Prostate gland (tissue), 2 donors: ENCODE data around the gene IL19. TPM values are rescaled to one million over a fixed set of nuclear protein-coding genes. Genes with fewer than 3 reads are reported as not detected.

ENCODE experiments used
- DNase-seq: peaks from one replicate; pipeline ENCODE4 v3.0.0-alpha.2; 2019; ENCODE audit warnings: low spot score
- H3K27ac ChIP-seq, 2 donors: fragments of 200-600 bp; sonication (generic); 2 replicates each; pipeline ENCODE4 v1.5.1; 2017 to 2019
- H3K27me3 ChIP-seq: fragments of 200-600 bp; sonication (generic); replicated peaks from 2 replicates; pipeline ENCODE4 v1.5.1; 2019; ENCODE audit not compliant: insufficient read depth
- H3K36me3 ChIP-seq, 2 donors: fragments of 200-600 bp; sonication (generic); 1 replicate in 1 of 2; 2 replicates in 1 of 2; pipeline versions ENCODE4 v1.5.1 to v1.8.1; 2017 to 2019
- H3K4me1 ChIP-seq: fragments of 200-600 bp; sonication (generic); replicated peaks from 2 replicates; pipeline ENCODE4 v1.5.1; 2019
- H3K4me3 ChIP-seq, 2 donors: fragments of 200-600 bp; sonication (generic); 2 replicates each; pipeline ENCODE4 v1.5.1; 2017 to 2019
- H3K9me3 ChIP-seq: fragments of 200-600 bp; sonication (generic); 2 replicates; pipeline ENCODE4 v1.5.1; 2017
- POLR2A ChIP-seq: fragments of 450-650 bp; IDR thresholded peaks from one replicate; pipeline ENCODE4 v1.6.1; 2016; ENCODE audit warnings: antibody characterized with exemption, mild to moderate bottlenecking
- POLR2AphosphoS5 ChIP-seq: sonication (generic); formaldehyde crosslinking; IDR thresholded peaks from one replicate; pipeline ENCODE4 v1.6.1; 2017; ENCODE audit warnings: antibody characterized with exemption
- WGBS: methylation state at CpG from one replicate; pipeline ENCODE4 v1.1.5; 2018; 5-methylcytosine and 5-hydroxymethylcytosine counted together
- intact Hi-C: fragments of 100-400 bp; cut with DNase I; formaldehyde crosslinking; loops from one replicate; pipeline ENCODE4 v1.14.2; 2022
- total RNA-seq, 2 donors: library from RNA; depleted of rRNA; stranded (reverse); fragments of >200 nt; gene quantifications; one replicate each; pipeline ENCODE4 v1.1.0, GENCODE V29; 2016
- TF ChIP-seq, protein P1 (sequence below), 4 experiments: fragments of 200-600 bp in 2 of 4; fragments of 450-650 bp in 2 of 4; sonication (generic) in 2 of 4; IDR thresholded peaks; 1 replicate in 3 of 4; 2 replicates in 1 of 4; pipeline ENCODE4 v1.5.1; 2016 to 2019; ENCODE audit warnings: antibody characterized with exemption in 4 of 4, mild to moderate bottlenecking in 2 of 4, moderate library complexity in 2 of 4

The IL19 gene
- total RNA-seq, 2 donors from 2014 or later, result not detected

DNA sequence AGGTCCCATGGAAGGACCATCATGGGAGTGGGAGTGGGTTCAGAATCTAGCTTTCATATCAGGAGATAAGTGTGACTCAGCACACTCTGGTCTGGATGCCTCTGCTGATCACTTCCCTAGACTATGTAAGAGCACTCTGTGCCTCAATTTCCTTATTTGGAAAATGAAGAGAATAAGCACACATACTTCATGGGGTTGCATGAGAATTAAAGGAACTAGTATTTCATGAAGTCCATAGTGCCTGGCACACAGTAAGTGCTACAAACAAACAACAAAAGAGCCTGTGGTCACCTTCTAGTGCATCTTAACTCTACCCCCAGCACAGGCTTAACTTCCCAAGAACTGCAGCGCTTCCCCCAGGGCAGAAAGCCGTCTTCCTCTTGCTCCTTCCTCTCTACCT, 85.3 kb downstream of the IL19 start:
- TF ChIP-seq, protein P1, sequence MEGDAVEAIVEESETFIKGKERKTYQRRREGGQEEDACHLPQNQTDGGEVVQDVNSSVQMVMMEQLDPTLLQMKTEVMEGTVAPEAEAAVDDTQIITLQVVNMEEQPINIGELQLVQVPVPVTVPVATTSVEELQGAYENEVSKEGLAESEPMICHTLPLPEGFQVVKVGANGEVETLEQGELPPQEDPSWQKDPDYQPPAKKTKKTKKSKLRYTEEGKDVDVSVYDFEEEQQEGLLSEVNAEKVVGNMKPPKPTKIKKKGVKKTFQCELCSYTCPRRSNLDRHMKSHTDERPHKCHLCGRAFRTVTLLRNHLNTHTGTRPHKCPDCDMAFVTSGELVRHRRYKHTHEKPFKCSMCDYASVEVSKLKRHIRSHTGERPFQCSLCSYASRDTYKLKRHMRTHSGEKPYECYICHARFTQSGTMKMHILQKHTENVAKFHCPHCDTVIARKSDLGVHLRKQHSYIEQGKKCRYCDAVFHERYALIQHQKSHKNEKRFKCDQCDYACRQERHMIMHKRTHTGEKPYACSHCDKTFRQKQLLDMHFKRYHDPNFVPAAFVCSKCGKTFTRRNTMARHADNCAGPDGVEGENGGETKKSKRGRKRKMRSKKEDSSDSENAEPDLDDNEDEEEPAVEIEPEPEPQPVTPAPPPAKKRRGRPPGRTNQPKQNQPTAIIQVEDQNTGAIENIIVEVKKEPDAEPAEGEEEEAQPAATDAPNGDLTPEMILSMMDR (IDR thresholded peaks at IDR 0.05), result no peak
- no peak for TF ChIP-seq POLR2AphosphoS5
- TF ChIP-seq POLR2A, result no peak
- no peak overlapping the region for H3K4me3 ChIP-seq
- WGBS, result 92% methylated on average over 2 of the region's 2 CpGs
- no peaks in the 10 kb centered on the region for H3K36me3 ChIP-seq
- no peak overlapping the region for H3K27ac ChIP-seq
- intact Hi-C loops, result no loop called here
- no peak for DNase-seq
- H3K9me3 ChIP-seq, result no peaks in the 10 kb centered on the region
- H3K4me1 ChIP-seq, result no peaks in the 10 kb centered on the region
- H3K27me3 ChIP-seq, result no peaks in the 10 kb centered on the region

- Histone ChIP-seq H3K9me3 (no peaks in the 10 kb centered on the region), H3K36me3 (no peaks in the 10 kb centered on the region), H3K27ac (no peak overlapping the region), H3K27me3 (no peaks in the 10 kb centered on the region), H3K4me1 (no peaks in the 10 kb centered on the region), H3K4me3 (no peak overlapping the region)
- intact Hi-C loops, result no loop called here
- WGBS, result 95% methylated on average over 5 of the region's 5 CpGs
- DNase-seq, result no peak
- TF ChIP-seq, protein P1 (IDR thresholded peaks at IDR 0.05), result no peak
- TF ChIP-seq POLR2AphosphoS5 (no peak), POLR2A (no peak)
Measured at GRCh38 chr1:206856674-206857464, 86.3 kb downstream of the IL19 start.

- TF ChIP-seq POLR2A (no peak), POLR2AphosphoS5 (no peak)
- TF ChIP-seq, protein P1 (IDR thresholded peaks at IDR 0.05), result no peak
- Histone ChIP-seq H3K4me3 (no peak overlapping the region), H3K36me3 (no peaks in the 10 kb centered on the region), H3K4me1 (no peaks in the 10 kb centered on the region), H3K27me3 (no peaks in the 10 kb centered on the region), H3K27ac (no peak overlapping the region), H3K9me3 (no peaks in the 10 kb centered on the region)
- no peak for DNase-seq
- intact Hi-C loops, result no loop called here
- 71% methylated on average over 5 of the region's 5 CpGs for WGBS
Measured at GRCh38 chr1:206859082-206859521, 88.5 kb downstream of the IL19 start.

DNA sequence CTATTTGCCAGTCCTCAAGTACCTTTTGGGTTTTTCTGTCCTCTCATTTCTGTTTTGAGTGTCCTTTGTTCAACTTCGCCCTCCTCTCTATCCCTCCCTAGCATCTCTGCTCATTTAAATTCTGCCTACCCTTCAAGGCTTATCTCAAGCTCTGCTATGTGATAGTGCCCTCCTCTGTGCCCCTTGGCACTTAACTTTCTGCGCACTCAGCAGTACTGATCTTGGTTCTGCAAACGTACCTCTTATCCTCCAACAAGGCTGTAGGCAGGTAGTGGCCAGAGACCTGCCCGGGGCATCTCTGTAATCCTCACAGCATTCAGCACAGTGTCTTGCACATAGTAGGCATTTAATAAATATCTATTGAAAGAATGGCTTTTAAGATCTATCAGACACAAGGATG, 89.6 kb downstream of the IL19 start:
- Histone ChIP-seq H3K4me1 (no peaks in the 10 kb centered on the region), H3K36me3 (no peaks in the 10 kb centered on the region), H3K27me3 (no peaks in the 10 kb centered on the region), H3K27ac (no peak overlapping the region), H3K9me3 (no peaks in the 10 kb centered on the region), H3K4me3 (no peak overlapping the region)
- 90% methylated on average over 4 of the region's 4 CpGs for WGBS
- TF ChIP-seq, protein P1 (IDR thresholded peaks at IDR 0.05), result no peak
- TF ChIP-seq POLR2A (no peak), POLR2AphosphoS5 (no peak)
- no peak for DNase-seq
- intact Hi-C loops, result no loop called here

- intact Hi-C loops, result no loop called here
- TF ChIP-seq, protein P1 (IDR thresholded peaks at IDR 0.05), result no peak
- TF ChIP-seq POLR2AphosphoS5 (no peak), POLR2A (no peak)
- no peak overlapping the region for H3K27ac ChIP-seq
- WGBS, result 33% methylated on average over 1 of the region's 1 CpG
- H3K4me3 ChIP-seq, result no peak overlapping the region
- no peaks in the 10 kb centered on the region for H3K36me3 ChIP-seq
- DNase-seq, result no peak
- H3K27me3 ChIP-seq, result no peaks in the 10 kb centered on the region
- no peaks in the 10 kb centered on the region for H3K4me1 ChIP-seq
- no peaks in the 10 kb centered on the region for H3K9me3 ChIP-seq
Measured at GRCh38 chr1:206863266-206863665, 92.7 kb downstream of the IL19 start.
